ENCODE results near the gene XKR7. TPM values are rescaled to one million over a fixed set of nuclear protein-coding genes. Genes with fewer than 3 reads are reported as not detected.

XKR7 gene
- total and polyA plus RNA-seq, 4 donors = 0.02 to 0.12 (median 0.05) TPM

DNA sequence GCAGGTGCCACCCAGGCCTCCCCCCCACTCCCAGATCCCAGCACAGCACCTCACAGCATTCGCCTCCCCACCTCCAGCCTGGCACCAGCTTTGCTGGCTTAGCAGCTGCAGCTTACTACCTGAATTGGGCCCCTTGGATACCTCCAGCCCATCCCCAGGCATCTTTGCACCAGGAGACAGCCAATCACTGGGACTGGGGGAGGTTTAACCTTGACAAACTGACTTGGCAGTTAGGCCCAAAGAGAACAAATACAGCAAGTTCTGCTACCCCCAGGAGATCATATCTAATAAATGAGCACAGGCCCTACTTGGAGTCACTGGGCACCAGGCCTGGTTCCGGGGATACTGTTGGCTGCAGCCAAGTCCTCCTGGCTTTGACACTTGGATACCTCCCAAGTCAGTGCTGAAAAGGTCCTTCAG lies 24.9 kb upstream of the XKR7 start:
- Histone ChIP-seq H3K36me3 (ENCODE audit: control insufficient read depth in 4 of 4, insufficient read depth in 4 of 4, low read length in 4 of 4) (peaks cover 16 to 43% (median 30%) of the 10 kb centered on the region in 4 donors), H3K27ac (ENCODE audit: low read depth in 1 of 2, low read length in 1 of 2) (no peak overlapping the region), H3K9me3 (ENCODE audit: control insufficient read depth in 4 of 4, insufficient read depth in 3 of 4, low read length in 3 of 4) (peaks cover 0 to 3% (median 0%) of the 10 kb centered on the region in 4 donors), H3K27me3 (ENCODE audit: control insufficient read depth in 3 of 3, insufficient read depth in 3 of 3, low read length in 2 of 3) (no peaks in the 10 kb centered on the region), H3K9ac (ENCODE audit: insufficient read depth in 1 of 2, low read length in 2 of 2) (no peak overlapping the region), H3K4me3 (no peak overlapping the region), H3K4me1 (ENCODE audit: control insufficient read depth in 5 of 5, insufficient read depth in 5 of 5, low read length in 5 of 5) (peaks cover 0 to 17% (median 0%) of the 10 kb centered on the region in 5 donors)
- ATAC-seq (ENCODE audit: insufficient read depth, low FRiP score) (no peak), DNase-seq (peak in 2 of 3 donors; percentile 22 to 37)
- TF ChIP-seq, protein P1, sequence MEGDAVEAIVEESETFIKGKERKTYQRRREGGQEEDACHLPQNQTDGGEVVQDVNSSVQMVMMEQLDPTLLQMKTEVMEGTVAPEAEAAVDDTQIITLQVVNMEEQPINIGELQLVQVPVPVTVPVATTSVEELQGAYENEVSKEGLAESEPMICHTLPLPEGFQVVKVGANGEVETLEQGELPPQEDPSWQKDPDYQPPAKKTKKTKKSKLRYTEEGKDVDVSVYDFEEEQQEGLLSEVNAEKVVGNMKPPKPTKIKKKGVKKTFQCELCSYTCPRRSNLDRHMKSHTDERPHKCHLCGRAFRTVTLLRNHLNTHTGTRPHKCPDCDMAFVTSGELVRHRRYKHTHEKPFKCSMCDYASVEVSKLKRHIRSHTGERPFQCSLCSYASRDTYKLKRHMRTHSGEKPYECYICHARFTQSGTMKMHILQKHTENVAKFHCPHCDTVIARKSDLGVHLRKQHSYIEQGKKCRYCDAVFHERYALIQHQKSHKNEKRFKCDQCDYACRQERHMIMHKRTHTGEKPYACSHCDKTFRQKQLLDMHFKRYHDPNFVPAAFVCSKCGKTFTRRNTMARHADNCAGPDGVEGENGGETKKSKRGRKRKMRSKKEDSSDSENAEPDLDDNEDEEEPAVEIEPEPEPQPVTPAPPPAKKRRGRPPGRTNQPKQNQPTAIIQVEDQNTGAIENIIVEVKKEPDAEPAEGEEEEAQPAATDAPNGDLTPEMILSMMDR (IDR thresholded peaks at IDR 0.05; ENCODE audit: control extremely low read depth, extremely low read depth) = no peak
- WGBS, 2 donors = 73 to 78% methylated on average over 2 of the region's 2 CpGs

DNA sequence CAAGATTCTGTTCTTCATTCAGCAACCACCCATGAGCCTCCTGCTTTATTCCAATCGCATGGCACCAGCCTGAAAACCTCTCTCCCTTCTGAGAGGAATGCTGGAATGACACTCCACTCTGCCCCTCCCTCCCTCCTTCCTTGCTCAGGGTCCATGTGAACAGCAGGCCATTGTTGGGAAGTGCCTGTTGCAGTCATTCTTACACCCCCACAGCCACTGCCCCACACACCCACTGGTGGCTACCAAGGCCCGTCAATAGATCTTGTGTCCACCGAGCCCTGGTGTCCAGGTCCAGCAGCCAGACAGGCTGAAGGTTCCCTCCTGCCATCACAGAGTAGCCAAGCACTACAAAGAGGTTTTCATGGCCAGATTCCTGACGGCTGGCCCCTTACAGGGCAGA lies 22.6 kb upstream of the XKR7 start:
- Histone ChIP-seq H3K27me3 (ENCODE audit: control insufficient read depth in 3 of 3, insufficient read depth in 3 of 3, low read length in 2 of 3) (no peaks in the 10 kb centered on the region), H3K27ac (ENCODE audit: low read depth in 1 of 2, low read length in 1 of 2) (no peak overlapping the region), H3K9ac (ENCODE audit: insufficient read depth in 1 of 2, low read length in 2 of 2) (no peak overlapping the region), H3K4me1 (ENCODE audit: control insufficient read depth in 5 of 5, insufficient read depth in 5 of 5, low read length in 5 of 5) (peaks cover 0 to 24% (median 2%) of the 10 kb centered on the region in 5 donors), H3K9me3 (ENCODE audit: control insufficient read depth in 4 of 4, insufficient read depth in 3 of 4, low read length in 3 of 4) (peaks cover 0 to 6% (median under 1%) of the 10 kb centered on the region in 4 donors), H3K36me3 (ENCODE audit: control insufficient read depth in 4 of 4, insufficient read depth in 4 of 4, low read length in 4 of 4) (peaks cover 34 to 58% (median 39%) of the 10 kb centered on the region in 4 donors), H3K4me3 (no peak overlapping the region)
- DNase-seq = no peak
- WGBS, 2 donors = 83 to 98% methylated on average over 4 of the region's 4 CpGs
- no peak for ATAC-seq (ENCODE audit: insufficient read depth, low FRiP score)
- TF ChIP-seq, protein P1 (IDR thresholded peaks at IDR 0.05; ENCODE audit: control extremely low read depth, extremely low read depth) = no peak

DNA sequence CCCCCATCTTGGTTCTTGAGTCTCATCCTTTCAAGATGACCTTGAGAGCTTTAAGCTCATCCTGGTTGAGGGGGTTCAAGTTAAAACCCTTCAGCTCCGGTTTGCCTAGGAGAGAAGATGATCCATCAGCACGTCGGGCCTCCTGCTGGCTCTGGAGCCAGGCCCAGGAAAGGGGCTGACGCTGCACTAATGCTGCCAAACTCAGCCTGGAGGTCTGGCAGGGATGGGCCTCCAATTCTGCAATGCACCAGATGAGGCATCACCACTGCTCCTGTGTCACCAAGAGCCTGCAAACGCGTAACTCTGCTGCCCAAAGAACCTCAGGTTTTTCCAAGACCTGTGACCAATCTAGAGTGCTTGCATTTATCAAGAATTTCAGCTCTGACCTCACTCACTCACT lies 22.2 kb upstream of the XKR7 start:
- DNase-seq (peak in 2 of 3 donors; percentile 29 to 50), ATAC-seq (ENCODE audit: insufficient read depth, low FRiP score) (no peak)
- peaks cover 4 to 28% (median 6%) of the 10 kb centered on the region in 5 donors for H3K4me1 ChIP-seq (ENCODE audit: control insufficient read depth in 5 of 5, insufficient read depth in 5 of 5, low read length in 5 of 5)
- H3K36me3 ChIP-seq (ENCODE audit: control insufficient read depth in 4 of 4, insufficient read depth in 4 of 4, low read length in 4 of 4) = peaks cover 34 to 58% (median 39%) of the 10 kb centered on the region in 4 donors
- TF ChIP-seq, protein P1 (IDR thresholded peaks at IDR 0.05; ENCODE audit: control extremely low read depth, extremely low read depth) = no peak
- H3K27me3 ChIP-seq (ENCODE audit: control insufficient read depth in 3 of 3, insufficient read depth in 3 of 3, low read length in 2 of 3) = no peaks in the 10 kb centered on the region
- H3K9ac ChIP-seq (ENCODE audit: insufficient read depth in 1 of 2, low read length in 2 of 2) = no peak overlapping the region
- no peak overlapping the region for H3K27ac ChIP-seq (ENCODE audit: low read depth in 1 of 2, low read length in 1 of 2)
- peaks cover 0 to 6% (median under 1%) of the 10 kb centered on the region in 4 donors for H3K9me3 ChIP-seq (ENCODE audit: control insufficient read depth in 4 of 4, insufficient read depth in 3 of 4, low read length in 3 of 4)
- WGBS, 2 donors = 80 to 90% methylated on average over 6 of the region's 6 CpGs
- no peak overlapping the region for H3K4me3 ChIP-seq

DNA sequence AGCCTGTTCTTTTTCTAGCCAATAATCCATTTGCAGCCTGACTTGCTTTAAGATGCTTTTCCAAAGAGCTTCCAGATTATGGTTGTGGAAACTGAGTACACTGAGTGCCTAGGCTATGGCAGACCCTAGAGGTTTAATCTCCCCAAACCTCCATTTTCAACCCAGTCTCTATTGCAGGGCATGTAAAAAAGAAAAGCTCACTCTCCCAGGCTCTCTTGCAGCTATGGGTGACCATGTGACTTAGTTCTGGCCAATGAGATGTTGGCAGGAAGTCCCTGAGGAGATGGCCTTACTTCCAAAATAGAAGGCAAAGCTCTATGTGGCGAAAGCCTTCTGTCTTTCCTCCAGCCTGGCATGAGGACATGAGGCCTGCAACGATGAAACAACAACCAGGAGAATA lies 19.9 kb upstream of the XKR7 start:
- no peak overlapping the region for H3K27ac ChIP-seq (ENCODE audit: low read depth in 1 of 2, low read length in 1 of 2)
- WGBS, 2 donors = 98% methylated on average over 2 of the region's 2 CpGs
- H3K9me3 ChIP-seq (ENCODE audit: control insufficient read depth in 4 of 4, insufficient read depth in 3 of 4, low read length in 3 of 4) = peaks cover 0 to 6% (median under 1%) of the 10 kb centered on the region in 4 donors
- no peak overlapping the region for H3K9ac ChIP-seq (ENCODE audit: insufficient read depth in 1 of 2, low read length in 2 of 2)
- H3K36me3 ChIP-seq (ENCODE audit: control insufficient read depth in 4 of 4, insufficient read depth in 4 of 4, low read length in 4 of 4) = peaks cover 34 to 54% (median 41%) of the 10 kb centered on the region in 4 donors
- H3K4me1 ChIP-seq (ENCODE audit: control insufficient read depth in 5 of 5, insufficient read depth in 5 of 5, low read length in 5 of 5) = peaks cover 6 to 31% (median 12%) of the 10 kb centered on the region in 5 donors
- H3K4me3 ChIP-seq = no peak overlapping the region
- TF ChIP-seq, protein P1 (IDR thresholded peaks at IDR 0.05; ENCODE audit: control extremely low read depth, extremely low read depth) = no peak
- no peak for ATAC-seq (ENCODE audit: insufficient read depth, low FRiP score)
- no peak for DNase-seq
- H3K27me3 ChIP-seq (ENCODE audit: control insufficient read depth in 3 of 3, insufficient read depth in 3 of 3, low read length in 2 of 3) = no peaks in the 10 kb centered on the region

All from lung (tissue), 12 donors.